Erythroblast (primary cell): ENCODE results near the gene NRG2.

ENCODE experiments used
- GATA1 ChIP-seq: IDR thresholded peaks from 2 replicates; pipeline ENCODE4 v1.6.1; 2011; ENCODE audit warnings: low read depth, mild to moderate bottlenecking, control low read depth, low read length, moderate library complexity
- POLR2A ChIP-seq: IDR thresholded peaks from 2 replicates; pipeline ENCODE4 v1.6.1; 2011; ENCODE audit warnings: mild to moderate bottlenecking, low read length

- no peak for TF ChIP-seq POLR2A
- TF ChIP-seq GATA1 = no peak
These were observed 236.1 kb downstream of the NRG2 start for GRCh38 chr5:139806726-139807646.
